Fibroblast of skin of left quadriceps (primary cell): ENCODE results near the gene STIM1.
"Not testable (repeated sequence)": the region's sequence is repeated elsewhere in the genome, so short reads cannot be mapped to it uniquely, and the experiment has no call there.

Experiments
- DNase-seq, 2 experiments: peaks; one replicate each; pipeline ENCODE4 v3.0.0-alpha.2; 2013; ENCODE audit warnings: low read depth in 2 of 2

Gene STIM1

DNA sequence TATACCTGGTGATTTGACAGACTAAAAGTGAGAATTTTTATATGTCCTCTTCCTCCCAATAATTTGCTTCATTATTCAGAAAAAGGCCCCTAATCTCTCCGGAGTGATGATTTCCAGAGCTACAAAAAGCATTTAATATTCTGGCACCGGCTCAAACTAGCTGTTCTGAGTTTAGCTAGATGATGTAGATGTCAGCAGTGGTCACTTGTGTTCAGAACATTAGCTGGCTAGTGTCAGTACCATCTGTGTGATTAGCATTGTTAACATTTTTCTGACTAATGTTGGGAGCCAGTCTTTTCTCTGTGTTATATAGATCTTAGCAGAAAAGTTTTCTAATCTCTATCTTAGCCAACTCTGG, 170.5 kb downstream of the STIM1 start:
- no peak for DNase-seq

DNA sequence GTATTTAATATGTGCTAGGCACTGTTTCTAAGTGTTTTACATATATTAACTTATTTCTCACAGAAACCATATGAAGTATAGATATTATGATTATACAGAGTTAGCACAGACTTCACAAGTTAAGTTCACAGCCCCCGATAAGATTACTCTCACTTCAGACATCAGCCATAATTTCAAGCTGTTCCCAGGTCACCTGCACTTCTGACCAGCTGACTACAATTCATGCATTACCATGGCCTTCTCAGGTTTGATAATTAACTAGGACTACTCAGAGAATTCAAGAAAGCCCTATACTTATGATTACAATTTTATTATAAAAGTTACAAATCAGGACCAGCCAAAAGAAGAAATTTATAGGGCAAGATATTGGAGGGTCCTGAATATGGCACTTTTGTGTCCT, 170.9 kb downstream of the STIM1 start:
- DNase-seq: no peak

GRCh38 chr11:4027746-4028145, 172.3 kb downstream of the STIM1 start:
- DNase-seq: no peak

- DNase-seq: no peak
Measured at GRCh38 chr11:4030197-4030596, 174.7 kb downstream of the STIM1 start.

DNA sequence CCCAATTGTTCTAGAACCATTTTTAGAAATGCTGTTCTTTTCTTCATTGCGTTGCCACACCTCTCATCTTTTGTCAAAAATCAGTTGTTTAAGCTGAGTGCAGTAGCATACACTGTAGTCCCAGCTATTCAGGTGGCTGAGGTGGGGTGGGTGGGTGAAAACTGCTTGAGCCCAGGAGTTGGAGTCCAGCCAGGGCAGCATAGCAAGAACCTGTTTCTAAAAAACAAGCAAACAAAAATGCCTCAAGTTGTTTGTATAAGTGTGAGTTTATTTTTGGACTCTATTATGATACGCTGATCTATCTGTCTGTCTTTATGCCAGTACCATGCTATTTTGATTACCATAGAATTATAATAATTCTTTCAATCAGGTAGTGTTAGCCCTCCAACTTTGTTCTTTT, 176.6 kb downstream of the STIM1 start:
- DNase-seq: no peak

DNA sequence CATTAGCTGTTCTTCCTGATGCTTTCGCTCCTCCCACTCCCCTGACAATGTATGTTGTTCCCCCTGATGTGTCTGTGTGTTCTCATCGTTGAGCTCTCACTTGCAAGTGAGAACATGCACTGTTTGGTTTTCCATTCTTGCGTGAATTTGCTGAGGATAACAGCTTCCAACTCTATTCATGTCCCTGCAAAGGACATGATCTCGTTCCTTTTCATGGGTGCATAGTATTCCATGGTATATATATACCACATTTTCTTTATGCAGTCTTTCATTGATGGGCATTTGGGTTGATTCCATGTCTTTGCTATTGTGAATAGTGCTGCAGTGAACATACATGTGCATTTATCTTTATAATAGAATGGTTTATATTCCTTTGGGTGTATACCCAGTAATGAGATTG, 180.5 kb downstream of the STIM1 start:
- no peak for DNase-seq

DNA sequence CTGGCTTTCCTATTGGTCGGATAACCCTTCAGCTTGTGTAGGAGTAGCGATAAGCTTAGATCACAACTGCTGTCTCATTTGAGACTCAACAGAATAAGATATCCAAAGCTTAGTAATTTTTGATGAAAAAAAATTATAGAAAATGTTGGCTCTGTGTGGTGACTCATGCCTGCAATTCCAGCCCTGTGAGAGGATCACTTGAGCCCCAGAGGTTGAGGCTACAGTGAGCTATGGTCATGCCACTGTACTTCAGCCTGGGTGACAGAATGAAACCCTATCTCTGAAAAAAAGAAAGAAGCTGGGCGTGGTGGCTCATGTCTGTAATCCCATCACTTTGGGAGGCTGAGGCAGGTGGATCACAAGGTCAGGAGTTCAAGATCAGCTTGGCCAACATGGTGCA, 183.5 kb downstream of the STIM1 start:
- no peak for DNase-seq

DNA sequence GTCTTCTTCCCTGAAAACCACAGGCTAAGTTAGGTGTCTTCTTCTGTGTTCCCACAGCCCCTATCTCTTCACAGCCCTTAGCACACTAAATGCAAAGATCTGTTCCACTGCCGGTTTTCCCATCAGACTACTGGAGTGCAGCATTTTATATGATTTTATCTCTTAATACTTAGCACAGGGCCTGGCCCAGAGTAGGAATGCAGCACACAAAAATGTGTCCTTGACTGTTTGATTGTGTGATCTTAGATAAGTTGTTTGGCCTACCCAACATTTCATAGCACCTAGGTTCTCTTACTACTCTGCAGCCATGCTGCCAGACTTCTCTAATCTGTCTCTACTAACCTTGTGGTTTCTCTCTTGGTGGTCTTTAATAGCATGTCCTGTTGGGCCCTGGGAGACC, 185.0 kb downstream of the STIM1 start:
- no peak for DNase-seq

GRCh38 chr11:4041731-4042391, 186.4 kb downstream of the STIM1 start:
- no peak for DNase-seq

- DNase-seq: no peak
Measured at GRCh38 chr11:4044976-4045646, 189.6 kb downstream of the STIM1 start.

DNA sequence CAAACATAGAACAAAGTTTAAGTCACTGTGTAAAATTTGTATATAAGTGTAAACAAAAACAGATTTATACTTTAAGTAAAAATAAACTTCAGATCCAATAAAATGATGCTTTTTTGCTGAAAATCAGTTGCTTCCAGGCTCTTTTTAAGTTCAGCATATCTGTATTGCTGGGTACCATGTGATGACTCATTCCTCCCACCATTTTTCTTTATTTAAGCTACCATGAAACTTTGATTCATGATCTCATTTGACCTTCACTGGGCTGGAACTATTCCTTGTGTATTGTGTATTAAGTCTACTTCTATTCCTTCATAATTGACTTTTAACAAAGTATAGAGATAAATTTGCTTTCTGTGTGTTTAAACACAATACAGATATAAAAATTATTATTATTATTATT, 192.9 kb downstream of the STIM1 start:
- DNase-seq: no peak

GRCh38 chr11:4049006-4049405, 193.5 kb downstream of the STIM1 start:
- DNase-seq: no peak

GRCh38 chr11:4050138-4050537, 194.7 kb downstream of the STIM1 start:
- no peak for DNase-seq

- DNase-seq: not testable (repeated sequence)
Measured at GRCh38 chr11:4053200-4053599, 197.7 kb downstream of the STIM1 start.

- DNase-seq: no peak
Measured at GRCh38 chr11:4054643-4055042, 199.2 kb downstream of the STIM1 start.

DNA sequence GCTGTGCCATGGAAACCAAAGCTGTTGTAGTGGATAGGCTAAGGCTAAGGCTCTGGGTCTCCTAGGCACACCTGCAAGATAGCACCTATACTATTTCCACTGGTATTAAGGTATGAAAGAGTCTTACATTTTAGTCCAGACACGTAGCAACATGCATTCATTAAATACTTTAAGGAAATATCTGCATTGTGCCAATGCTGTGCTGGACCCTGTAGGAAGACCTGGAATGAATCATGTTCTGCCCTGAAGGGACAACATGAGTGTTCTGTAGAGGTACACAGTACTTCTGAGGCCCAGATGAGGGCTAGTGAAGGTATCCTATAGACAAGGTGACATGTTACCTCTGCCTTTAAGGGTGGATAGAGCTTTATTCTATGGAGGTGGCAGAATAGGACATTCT, 204.0 kb downstream of the STIM1 start:
- no peak for DNase-seq

DNA sequence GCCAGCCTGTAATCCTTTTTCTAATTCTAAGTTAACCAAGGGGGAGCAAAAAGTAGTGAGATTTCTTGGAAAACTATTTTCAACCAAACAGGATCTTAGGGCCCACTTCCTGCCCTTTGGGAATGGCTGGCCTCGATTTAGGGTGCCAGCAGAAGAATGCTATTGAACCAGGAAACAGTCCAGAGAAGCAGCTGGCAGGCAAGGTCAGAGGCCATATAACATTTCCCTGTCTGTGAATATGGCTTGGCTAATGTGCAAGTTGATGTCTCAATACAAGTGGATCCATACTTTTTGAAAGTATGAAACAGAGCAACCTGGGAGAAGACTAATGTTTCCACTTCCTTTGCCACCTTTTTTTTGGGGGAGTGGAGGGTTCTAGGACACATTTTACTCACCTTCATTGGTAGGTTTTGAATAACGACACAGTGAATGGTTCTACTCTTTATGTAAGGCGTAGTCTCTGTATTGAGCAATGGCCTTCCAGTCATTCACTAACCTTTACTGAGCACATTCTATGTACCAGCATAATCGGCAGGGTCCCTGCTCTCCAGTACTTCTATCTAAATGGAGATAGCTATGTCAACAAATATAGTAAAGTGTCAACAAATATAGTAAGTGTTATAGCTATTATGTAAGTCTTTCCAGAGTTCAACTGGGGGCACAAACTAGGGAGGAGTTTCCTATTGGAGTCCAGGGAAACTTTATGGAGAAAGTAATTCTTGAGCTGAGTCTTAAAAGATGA, 204.9 kb downstream of the STIM1 start:
- DNase-seq: no peak

GRCh38 chr11:4061700-4062099, 206.2 kb downstream of the STIM1 start:
- no peak for DNase-seq

DNA sequence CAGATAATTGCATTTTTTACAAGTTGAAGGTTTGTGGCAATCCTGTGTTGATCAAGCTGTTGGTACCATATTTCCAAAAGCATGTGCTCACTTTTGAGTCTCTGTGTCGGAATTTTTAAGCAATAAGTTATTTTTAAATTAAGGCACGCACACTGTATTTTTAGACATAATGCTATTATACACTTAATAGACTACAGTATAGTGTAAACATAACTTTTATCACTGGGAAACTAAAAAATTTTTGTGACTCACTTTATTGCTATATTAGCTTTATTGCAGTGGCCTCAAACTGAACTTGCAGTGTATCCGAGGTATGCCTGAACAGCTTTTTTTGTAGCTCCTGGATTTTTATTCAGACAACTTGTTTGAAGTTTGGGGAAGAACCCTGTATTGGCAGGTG, 207.9 kb downstream of the STIM1 start:
- no peak for DNase-seq

GRCh38 chr11:4064278-4064955, 209.0 kb downstream of the STIM1 start:
- no peak for DNase-seq

- no peak for DNase-seq
Measured at GRCh38 chr11:4065086-4065485, 209.6 kb downstream of the STIM1 start.

DNA sequence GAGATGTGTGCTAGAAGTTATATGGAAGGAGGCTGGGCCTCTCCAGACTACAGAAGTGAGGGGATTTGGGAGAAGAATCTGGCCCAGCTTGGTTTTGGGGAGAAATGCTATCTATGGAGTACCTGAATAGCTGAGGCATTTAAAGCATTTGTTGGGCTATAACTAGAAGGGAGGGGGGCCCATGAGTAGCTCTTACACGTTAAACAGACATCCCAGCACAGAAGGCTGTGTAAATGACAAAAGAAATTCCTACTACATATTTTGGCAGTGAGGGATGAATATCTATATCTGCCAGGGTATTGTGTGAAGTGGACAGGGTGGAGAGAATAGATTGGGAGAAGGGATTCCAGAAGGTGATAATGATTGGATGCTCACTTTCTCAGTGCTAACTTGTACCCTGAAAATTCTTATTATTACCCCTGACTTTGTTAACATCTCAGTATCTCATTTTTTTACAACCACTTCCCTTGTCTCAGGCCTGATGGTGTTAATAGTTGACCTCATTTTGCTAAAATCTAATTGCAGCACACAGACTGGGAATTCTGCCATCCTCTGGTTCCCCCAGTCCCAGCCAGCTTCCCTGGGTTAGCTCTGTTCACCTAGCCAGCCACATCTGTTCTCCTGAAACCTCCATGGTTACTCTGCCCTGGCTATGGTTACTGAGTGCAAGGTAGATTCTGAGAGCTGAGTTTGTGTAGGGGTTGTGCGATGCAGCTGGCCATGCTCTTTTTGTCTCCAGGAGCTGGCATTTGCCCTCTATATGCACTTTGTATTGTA, 210.3 kb downstream of the STIM1 start:
- no peak for DNase-seq
